ENCODE results near the gene SIRPG. TPM values are rescaled to one million over a fixed set of nuclear protein-coding genes. Genes with fewer than 3 reads are reported as not detected.

The SIRPG gene
- total and polyA plus RNA-seq, 2 of the 8 experiments (the other 6 are each of a cell fraction or from before 2014, with no cell fraction given): 0.08 TPM; not detected in 1

DNA sequence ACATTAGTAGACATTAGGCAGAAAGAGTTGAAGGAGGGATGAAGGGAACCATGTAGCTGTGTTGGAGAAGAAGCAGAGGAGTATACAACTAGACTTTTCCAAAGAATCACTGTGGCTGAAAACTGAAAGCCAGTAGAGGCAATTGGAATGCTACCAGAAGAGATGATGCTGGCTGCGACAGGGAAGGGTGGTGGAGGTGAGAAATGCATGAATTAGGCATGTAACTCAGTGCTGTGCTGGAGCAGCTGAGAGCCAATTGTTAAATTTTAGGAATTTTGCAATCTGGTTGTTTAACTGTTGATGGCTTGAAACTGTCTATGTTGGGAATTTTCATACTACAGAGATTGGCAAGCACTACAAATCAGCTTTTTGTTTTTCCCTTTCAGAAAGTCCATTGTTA lies 35.8 kb upstream of the SIRPG start:
- Histone ChIP-seq H3K4me1 (replicated peaks in 1 of 4; ENCODE audit: control insufficient read depth in 3 of 4, insufficient read depth in 4 of 4, low read length in 3 of 4) (no peaks in the 10 kb centered on the region), H3K56ac (replicated peaks; ENCODE audit: insufficient read length, low read depth, low read length) (no peak overlapping the region), H3K9me3 (ENCODE audit: insufficient read depth in 2 of 2, low read depth in 1 of 2, low read length in 1 of 2) (no peaks in the 10 kb centered on the region), H3K79me2 (ENCODE audit: control insufficient read depth in 1 of 2, insufficient read depth in 2 of 2, low read length in 2 of 2) (no peaks in the 10 kb centered on the region), H3K23me2 (ENCODE audit: low read depth, low read length) (no peaks in the 10 kb centered on the region), H3K27me3 (replicated peaks in 1 of 4; ENCODE audit: control insufficient read depth in 3 of 4, extremely low read depth in 1 of 4, insufficient read depth in 3 of 4, low read length in 3 of 4) (peaks cover 0 to 2% (median 0%) of the 10 kb centered on the region in 4 experiments; a peak in 1 of 7 replicates), H3K27ac (ENCODE audit: low read depth, low read length) (no peak overlapping the region), H3K36me3 (ENCODE audit: control insufficient read depth in 2 of 4, insufficient read depth in 4 of 4, low read length in 3 of 4) (no peaks in the 10 kb centered on the region), H2BK12ac (ENCODE audit: low read depth, low read length) (no peak overlapping the region), H3K4me2 (ENCODE audit: insufficient read depth in 1 of 2, low read depth in 2 of 2, low read length in 2 of 2) (no peak overlapping the region), H2AK5ac (ENCODE audit: low read depth, low read length) (no peak overlapping the region), H4K91ac (replicated peaks; ENCODE audit: insufficient read length, low read length) (no peak overlapping the region), H2BK15ac (ENCODE audit: low read length) (no peak overlapping the region), H3K14ac (ENCODE audit: insufficient read length) (no peak overlapping the region), H3K4ac (replicated peaks; ENCODE audit: insufficient read length, low read depth, low read length) (no peak overlapping the region), H3K9ac (replicated peaks in 1 of 4; ENCODE audit: extremely low read depth in 1 of 4, low read depth in 3 of 4, low read length in 3 of 4) (no peak overlapping the region), H4K8ac (ENCODE audit: extremely low read depth, insufficient read depth, low read length) (no peak overlapping the region), H2AFZ (ENCODE audit: low read length) (no peak overlapping the region), H4K20me1 (replicated peaks in 1 of 2; ENCODE audit: control insufficient read depth in 1 of 2, insufficient read depth in 2 of 2, low read length in 2 of 2) (no peaks in the 10 kb centered on the region), H3K79me1 (ENCODE audit: low read depth, low read length) (no peaks in the 10 kb centered on the region), H4K5ac (ENCODE audit: insufficient read length, low read depth, low read length) (no peak overlapping the region), H2BK120ac (replicated peaks; ENCODE audit: low read depth, low read length) (no peak overlapping the region), H3K4me3 (ENCODE audit: extremely low read depth in 1 of 4, insufficient read depth in 2 of 4, low read depth in 3 of 4, low read length in 4 of 4) (no peak overlapping the region), H3K23ac (ENCODE audit: insufficient read length) (no peak overlapping the region), H2BK5ac (ENCODE audit: low read depth, low read length) (no peak overlapping the region), H2BK20ac (ENCODE audit: low read length) (no peak overlapping the region), H3K18ac (ENCODE audit: extremely low read depth, low read length) (no peak overlapping the region)
- no peak for FAIRE-seq
- POLR2A ChIA-PET (ENCODE audit: partially characterized antibody): interaction anchor here (1.5 kb wide), 1 partner anchor 9 kb away, joined by 3 read pairs; no protein-coding TSS in a partner anchor
- 74% methylated on average over 1 of the region's 1 CpG; no CpG with 5 or more reads in 1 of the 2 experiments for WGBS, 2 experiments (ENCODE audit: extremely low coverage in 1 of 2, insufficient coverage in 1 of 2, insufficient read length in 1 of 2, insufficient replicate concordance in 2 of 2, low coverage in 1 of 2, low lambda C conversion rate in 2 of 2, missing lambda C conversion rate in 1 of 2)
- DNase-seq (ENCODE audit: low read depth in 1 of 2, low spot score in 2 of 2): no peak
- CTCF ChIA-PET (ENCODE audit: partially characterized antibody): no interaction called here
- TF ChIP-seq YY1 (IDR thresholded peaks at IDR 0.05; ENCODE audit: low read depth, low read length) (no peak), NRF1 (IDR thresholded peaks at IDR 0.05; ENCODE audit: low read depth, low read length) (no peak), TBP (IDR thresholded peaks at IDR 0.05; ENCODE audit: low read depth, low read length) (no peak), TEAD4 (IDR thresholded peaks at IDR 0.05; ENCODE audit: low read depth, low read length) (no peak), KDM4A (IDR thresholded peaks at IDR 0.05; ENCODE audit: low read depth, low read length, severe bottlenecking) (no peak), CHD2 (IDR thresholded peaks at IDR 0.05; ENCODE audit: low read length) (no peak), ZNF274 (IDR thresholded peaks at IDR 0.05; ENCODE audit: borderline replicate concordance, extremely low read depth, low read length) (no peak)
